Astrocyte of the hippocampus (primary cell): Measurements from ENCODE around the gene IFT22.
"Not testable (repeated sequence)": the region's sequence is repeated elsewhere in the genome, so short reads cannot be mapped to it uniquely, and the experiment has no call there.

Experiments used
- DNase-seq: peaks from one replicate; pipeline ENCODE4 v3.0.0; 2011; ENCODE audit warnings: low read depth, low spot score

The IFT22 gene

DNA sequence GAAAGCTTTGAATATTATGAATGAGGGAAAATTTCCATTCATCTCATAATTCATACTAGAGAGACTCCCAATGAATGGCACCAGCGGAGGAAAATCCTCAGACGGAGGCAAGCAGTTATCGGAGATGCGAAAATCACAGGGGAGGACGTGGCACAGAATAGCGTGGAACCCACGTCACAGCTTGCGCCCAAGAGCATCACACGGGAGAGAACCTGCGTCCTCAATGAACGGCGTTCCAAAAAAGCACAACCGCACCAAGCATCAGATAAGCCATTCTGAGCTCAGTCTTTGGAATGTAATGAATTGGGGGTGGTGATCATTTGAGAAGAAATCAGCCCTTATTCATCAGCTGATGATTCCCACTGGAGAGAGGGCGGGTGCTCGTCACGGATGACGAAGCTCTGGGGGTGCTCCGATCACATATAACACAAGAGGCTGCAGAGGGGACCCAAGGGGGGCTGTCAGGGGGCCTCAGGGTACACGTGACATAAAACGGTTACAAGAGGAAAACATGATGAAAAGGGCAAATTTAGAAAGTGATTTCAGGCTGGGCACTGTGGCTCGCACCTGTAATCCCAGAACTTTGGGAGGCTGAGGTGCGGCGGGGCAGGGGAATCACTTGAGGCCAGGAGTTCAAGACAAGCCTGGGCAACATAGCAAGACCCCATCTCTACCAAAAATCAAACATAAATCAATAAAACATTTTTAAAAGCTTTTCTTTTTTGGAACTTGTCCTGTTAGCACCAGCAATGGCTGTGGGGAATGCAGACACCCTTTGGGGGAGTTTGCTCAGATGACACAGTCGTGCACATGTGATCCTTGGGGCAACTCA, 42.9 kb downstream of the IFT22 start:
- no peak for DNase-seq

- no peak for DNase-seq
Observed at GRCh38 chr7:101277155-101277554, 44.5 kb downstream of the IFT22 start.

DNA sequence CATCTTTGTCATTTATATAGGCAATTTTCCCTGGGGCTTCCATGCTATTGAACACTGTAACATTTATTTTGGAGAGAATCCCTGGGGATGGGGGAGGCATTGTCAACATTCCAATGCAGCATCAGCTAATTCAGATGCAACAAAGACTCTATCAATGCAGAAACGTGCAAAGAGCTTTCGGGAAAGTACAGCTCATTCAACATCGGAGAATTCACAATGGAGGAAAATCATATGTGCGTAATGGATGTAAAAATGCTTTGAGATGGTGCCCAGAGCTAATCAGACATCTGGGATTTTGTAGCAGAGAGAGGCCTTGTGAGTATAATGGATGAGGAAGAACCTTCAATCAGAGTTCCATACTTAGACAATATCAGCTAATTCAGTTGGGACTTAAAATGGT, 48.4 kb downstream of the IFT22 start:
- DNase-seq: peak; percentile 11

DNA sequence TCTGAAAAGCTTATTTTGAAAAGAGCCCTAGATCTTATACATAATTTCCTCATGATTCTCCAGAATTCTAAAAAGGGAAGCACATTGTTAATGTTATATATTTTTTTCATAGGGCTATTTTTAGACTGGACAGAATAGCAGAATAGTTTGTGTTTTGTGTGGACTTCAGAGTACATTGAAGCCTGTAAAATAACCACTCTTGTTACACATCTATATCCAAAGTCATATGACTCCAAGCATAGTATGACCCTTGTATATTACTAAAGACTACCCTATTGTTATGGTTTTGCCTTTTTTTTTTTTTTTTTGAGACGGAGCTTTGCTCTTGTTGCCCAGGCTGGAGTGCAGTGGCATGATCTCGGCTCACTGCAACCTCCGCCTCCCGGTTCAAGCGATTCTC, 50.6 kb downstream of the IFT22 start:
- no peak for DNase-seq

GRCh38 chr7:101269664-101270063, 51.9 kb downstream of the IFT22 start:
- no peak for DNase-seq

GRCh38 chr7:101265622-101266516, 55.7 kb downstream of the IFT22 start:
- DNase-seq: no peak

- not testable (repeated sequence) for DNase-seq
Observed at GRCh38 chr7:101264102-101264706, 57.4 kb downstream of the IFT22 start.
